ENCODE results near the gene COL9A3. TPM values are rescaled to one million over a fixed set of nuclear protein-coding genes. Genes with fewer than 3 reads are reported as not detected.

COL9A3 gene
- total RNA-seq, 6 experiments from 2014 or later = 1.5 to 7.6 (median 3.5) TPM

DNA sequence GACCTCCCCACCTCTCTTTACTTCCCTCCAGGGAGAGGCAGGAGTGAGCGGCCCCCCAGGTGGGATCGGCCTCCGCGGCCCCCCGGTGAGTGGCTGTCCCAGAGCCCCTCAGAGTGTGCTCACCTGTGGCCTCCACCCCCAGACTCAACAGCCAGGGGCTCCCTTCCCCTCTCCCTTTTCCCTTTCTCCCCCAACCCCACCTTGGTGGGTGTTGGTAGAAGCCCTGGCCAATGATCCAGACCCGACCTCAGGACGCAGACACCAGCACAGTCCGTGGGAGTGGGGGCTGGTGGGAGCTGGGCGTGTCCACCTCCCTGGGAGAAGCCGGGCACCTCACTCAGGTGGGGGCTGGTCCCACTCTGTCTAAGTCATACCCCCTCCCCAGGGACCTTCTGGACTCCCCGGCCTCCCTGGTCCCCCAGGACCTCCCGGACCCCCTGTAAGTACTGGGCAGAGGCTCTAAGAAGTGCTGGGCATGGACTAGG, 4.9 kb downstream of the COL9A3 start:
- DNase-seq (no peak), ATAC-seq (no peak)
- intact Hi-C loops (cut with DNase I) = loop anchor here in 1 of 2 donors (10.0 kb wide), 1 partner anchor 183 kb away; the partner anchor contains the start of gene BHLHE23
- peaks cover 0 to 5% (median 1%) of the 10 kb centered on the region in 4 donors for H3K4me1 ChIP-seq
- H3K9me3 ChIP-seq = no peaks in the 10 kb centered on the region
- TF ChIP-seq, protein P1, sequence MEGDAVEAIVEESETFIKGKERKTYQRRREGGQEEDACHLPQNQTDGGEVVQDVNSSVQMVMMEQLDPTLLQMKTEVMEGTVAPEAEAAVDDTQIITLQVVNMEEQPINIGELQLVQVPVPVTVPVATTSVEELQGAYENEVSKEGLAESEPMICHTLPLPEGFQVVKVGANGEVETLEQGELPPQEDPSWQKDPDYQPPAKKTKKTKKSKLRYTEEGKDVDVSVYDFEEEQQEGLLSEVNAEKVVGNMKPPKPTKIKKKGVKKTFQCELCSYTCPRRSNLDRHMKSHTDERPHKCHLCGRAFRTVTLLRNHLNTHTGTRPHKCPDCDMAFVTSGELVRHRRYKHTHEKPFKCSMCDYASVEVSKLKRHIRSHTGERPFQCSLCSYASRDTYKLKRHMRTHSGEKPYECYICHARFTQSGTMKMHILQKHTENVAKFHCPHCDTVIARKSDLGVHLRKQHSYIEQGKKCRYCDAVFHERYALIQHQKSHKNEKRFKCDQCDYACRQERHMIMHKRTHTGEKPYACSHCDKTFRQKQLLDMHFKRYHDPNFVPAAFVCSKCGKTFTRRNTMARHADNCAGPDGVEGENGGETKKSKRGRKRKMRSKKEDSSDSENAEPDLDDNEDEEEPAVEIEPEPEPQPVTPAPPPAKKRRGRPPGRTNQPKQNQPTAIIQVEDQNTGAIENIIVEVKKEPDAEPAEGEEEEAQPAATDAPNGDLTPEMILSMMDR (IDR thresholded peaks at IDR 0.05) = no peak
- TF ChIP-seq POLR2A (IDR thresholded peaks at IDR 0.05) = no peak
- H3K27ac ChIP-seq = no peak overlapping the region
- no peaks in the 10 kb centered on the region for H3K36me3 ChIP-seq
- H3K4me3 ChIP-seq = no peak overlapping the region
- no peaks in the 10 kb centered on the region for H3K27me3 ChIP-seq
- no CpG with 5 or more reads among the region's 12 CpGs for WGBS (ENCODE audit: insufficient coverage, low coverage, low lambda C conversion rate, missing lambda C conversion rate)

DNA sequence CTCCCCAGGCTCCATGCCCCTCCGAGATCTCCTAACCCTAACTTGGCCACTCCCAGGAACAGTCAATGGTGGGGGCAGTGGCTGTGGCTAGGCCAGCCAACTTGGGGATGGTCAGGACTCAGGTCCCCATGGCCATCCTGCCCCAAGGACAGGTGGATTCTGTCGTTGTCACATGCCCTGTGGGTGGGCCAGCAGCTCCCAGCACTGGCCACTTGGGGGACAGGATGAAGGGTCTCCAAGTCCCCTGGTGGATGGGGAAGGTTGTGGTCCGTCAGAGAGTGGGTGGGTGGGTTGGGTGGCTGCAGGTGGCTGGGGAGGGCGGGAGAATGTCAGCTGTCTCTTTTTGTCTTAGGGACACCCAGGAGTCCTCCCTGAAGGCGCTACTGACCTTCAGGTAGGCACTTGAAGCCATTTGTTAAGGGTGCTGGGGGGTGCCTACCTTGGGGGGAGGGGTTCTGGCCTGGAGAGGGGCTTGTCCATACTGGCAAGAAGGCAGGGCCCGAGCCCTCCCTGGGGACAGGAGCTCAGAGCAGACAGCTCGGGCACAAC, 5.5 kb downstream of the COL9A3 start:
- WGBS (ENCODE audit: insufficient coverage, low coverage, low lambda C conversion rate, missing lambda C conversion rate) = 70% methylated on average over 3 of the region's 7 CpGs
- no peak for TF ChIP-seq POLR2A (IDR thresholded peaks at IDR 0.05)
- TF ChIP-seq, protein P1 (IDR thresholded peaks at IDR 0.05) = no peak
- H3K27ac ChIP-seq = no peak overlapping the region

DNA sequence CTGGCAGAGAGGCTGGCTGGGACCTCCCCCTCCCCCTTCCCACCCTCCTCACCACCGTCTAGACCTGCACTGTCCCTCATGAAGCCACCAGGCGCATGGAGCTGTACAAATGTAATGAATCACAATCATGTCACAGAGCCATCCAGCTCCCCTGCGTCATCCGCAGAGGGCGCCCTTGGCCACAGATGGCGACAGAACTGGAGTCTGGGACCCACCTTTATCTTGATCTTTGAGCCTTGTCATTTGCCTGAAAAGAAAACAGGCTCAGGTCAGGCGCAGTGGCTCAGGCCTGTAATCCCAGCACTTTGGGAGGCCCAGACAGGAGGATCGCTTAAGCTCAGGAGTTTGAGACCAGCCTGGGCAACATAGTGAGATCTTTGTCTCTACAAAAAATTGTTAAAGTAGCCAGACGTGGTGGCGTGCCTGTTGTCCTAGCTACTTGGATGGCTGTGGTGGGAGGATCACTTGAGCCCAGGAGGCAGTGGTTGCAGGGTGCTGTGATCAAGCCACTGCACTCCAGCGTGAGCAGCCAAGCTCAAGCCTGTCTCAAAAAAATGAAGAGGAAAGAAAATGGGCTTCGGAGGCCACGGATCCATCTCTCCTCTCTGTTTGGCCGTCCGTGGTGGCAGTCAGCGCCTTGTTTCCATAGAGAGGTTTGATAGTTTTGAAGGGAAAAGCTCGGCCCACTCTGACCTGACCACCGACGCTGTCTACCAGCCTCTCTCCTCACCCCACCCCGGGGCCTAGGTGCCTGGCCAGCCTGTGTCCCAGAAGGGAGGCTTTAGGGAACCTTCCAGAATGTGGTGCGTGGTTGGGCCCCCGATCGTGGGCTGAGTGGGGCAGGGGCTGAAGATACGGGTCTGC, 6.2 kb downstream of the COL9A3 start:
- intact Hi-C loops (cut with DNase I) = loop anchor here in 1 of 2 donors (10.0 kb wide), 1 partner anchor 182 kb away; the partner anchor contains the start of gene BHLHE23
- H3K4me3 ChIP-seq = no peak overlapping the region
- DNase-seq = peak in 2 of 3 donors; percentile 64 to 72
- no peaks in the 10 kb centered on the region for H3K27me3 ChIP-seq
- 57% methylated on average over 13 of the region's 24 CpGs for WGBS (ENCODE audit: insufficient coverage, low coverage, low lambda C conversion rate, missing lambda C conversion rate)
- H3K9me3 ChIP-seq = no peaks in the 10 kb centered on the region
- H3K4me1 ChIP-seq = peaks cover 0 to 5% (median 1%) of the 10 kb centered on the region in 4 donors
- H3K27ac ChIP-seq = no peak overlapping the region
- H3K36me3 ChIP-seq = no peaks in the 10 kb centered on the region
- no peak for TF ChIP-seq POLR2A (IDR thresholded peaks at IDR 0.05)
- TF ChIP-seq, protein P1 (IDR thresholded peaks at IDR 0.05) = peak; percentile 31 to 52 (median 44)
- ATAC-seq = peak; percentile 35 to 72 (median 64)

More for the DNA sequence above, 5.5 kb downstream of the COL9A3 start:
- no peak for DNase-seq
- Histone ChIP-seq H3K27me3 (no peaks in the 10 kb centered on the region), H3K36me3 (no peaks in the 10 kb centered on the region), H3K4me3 (no peak overlapping the region), H3K4me1 (peaks cover 0 to 5% (median 1%) of the 10 kb centered on the region in 4 donors), H3K9me3 (no peaks in the 10 kb centered on the region)
- intact Hi-C loops (cut with DNase I) = loop anchor here in 1 of 2 donors (10.0 kb wide), 1 partner anchor 182 kb away; the partner anchor contains the start of gene BHLHE23
- no peak for ATAC-seq

DNA sequence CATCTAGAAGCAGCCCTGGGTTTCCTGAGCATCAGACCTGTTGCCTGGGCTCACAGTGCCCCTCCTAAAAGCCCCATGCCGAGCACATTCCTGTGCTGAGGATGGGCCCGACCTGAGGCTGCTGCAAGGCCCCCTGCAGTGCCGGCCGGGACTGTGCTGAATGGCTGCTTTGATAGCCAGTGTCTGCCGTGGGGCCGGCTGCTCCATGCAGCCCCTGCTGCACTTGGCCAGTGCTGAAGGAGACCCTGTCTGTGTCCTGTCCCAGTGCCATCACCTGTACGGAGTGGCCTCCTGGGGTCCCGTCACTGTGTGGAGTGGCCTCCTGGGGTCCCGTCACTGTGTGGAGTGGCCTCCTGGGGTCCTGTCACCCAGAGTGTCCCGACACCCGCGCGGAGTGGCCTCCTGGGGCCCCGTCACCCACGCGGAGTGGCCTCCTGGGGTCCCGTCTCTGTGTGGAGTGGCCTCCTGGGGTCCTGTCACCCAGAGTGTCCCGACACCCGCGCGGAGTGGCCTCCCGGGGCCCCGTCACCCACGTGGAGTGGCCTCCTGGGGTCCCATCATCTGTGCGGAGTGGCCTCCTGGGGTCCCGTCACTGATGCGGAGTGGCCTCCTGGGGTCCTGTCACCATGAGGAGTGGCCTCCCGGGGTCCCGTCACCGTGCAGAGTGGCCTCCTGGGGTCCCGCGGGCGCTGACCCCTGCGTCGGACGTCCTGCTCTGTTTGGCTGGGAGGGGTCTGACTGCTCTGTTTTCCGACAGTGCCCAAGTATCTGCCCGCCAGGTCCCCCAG, 7.0 kb downstream of the COL9A3 start:
- no peak for DNase-seq
- WGBS (ENCODE audit: insufficient coverage, low coverage, low lambda C conversion rate, missing lambda C conversion rate) = no CpG with 5 or more reads among the region's 38 CpGs
- Histone ChIP-seq H3K4me1 (peaks cover 0 to 5% (median 1%) of the 10 kb centered on the region in 4 donors), H3K36me3 (no peaks in the 10 kb centered on the region), H3K4me3 (no peak overlapping the region), H3K27me3 (no peaks in the 10 kb centered on the region), H3K9me3 (no peaks in the 10 kb centered on the region), H3K27ac (no peak overlapping the region)
- intact Hi-C loops (cut with DNase I) = loop anchor here in 1 of 2 donors (10.0 kb wide), 1 partner anchor 181 kb away; the partner anchor contains the start of gene BHLHE23
- no peak for ATAC-seq
- no peak for TF ChIP-seq POLR2A (IDR thresholded peaks at IDR 0.05)
- TF ChIP-seq, protein P1 (IDR thresholded peaks at IDR 0.05) = no peak
